A549 (cell line): ENCODE data around the gene RASSF3.

Experiments used
- CEBPB ChIP-seq, 2 experiments: fragments of >200 bp in 1 of 2; sonication (Bioruptor Twin) in 1 of 2; formaldehyde crosslinking in 1 of 2; IDR thresholded peaks; 2 replicates each; pipeline ENCODE4 v1.6.1; 2012 to 2016
- CHD4 ChIP-seq: fragments of 200-600 bp; sonication (generic); IDR thresholded peaks from 2 replicates; pipeline ENCODE4 v1.6.1; 2016; ENCODE audit warnings: antibody characterized with exemption, mild to moderate bottlenecking, borderline replicate concordance
- CTCF ChIP-seq: fragments of >200 bp; sonication (Bioruptor Twin); formaldehyde crosslinking; IDR thresholded peaks from 3 replicates; pipeline ENCODE4 v1.5.1; 2016
- EP300 ChIP-seq, 2 experiments: fragments of >200 bp; sonication (Bioruptor Twin); formaldehyde crosslinking; IDR thresholded peaks; 2 replicates in 1 of 2; 3 replicates in 1 of 2; pipeline ENCODE4 v1.6.1; 2016 to 2017
- HES2 ChIP-seq: fragments of >200 bp; sonication (Bioruptor Twin); formaldehyde crosslinking; IDR thresholded peaks from 2 replicates; pipeline ENCODE4 v1.6.1; 2016
- JUN ChIP-seq, 2 experiments: fragments of >200 bp; sonication (Bioruptor Twin); formaldehyde crosslinking; IDR thresholded peaks; 2 replicates in 1 of 2; 3 replicates in 1 of 2; pipeline ENCODE4 v1.6.1; 2016 to 2017
- MAFK ChIP-seq: fragments of 450-650 bp; IDR thresholded peaks from 2 replicates; pipeline ENCODE4 v1.6.1; 2014; ENCODE audit not compliant: partially characterized antibody
- NPAS2 ChIP-seq: fragments of 250-450 bp; sonication (Bioruptor Pico); IDR thresholded peaks from 2 replicates; pipeline ENCODE4 v1.8.0; 2022; ENCODE audit warnings: mild to moderate bottlenecking, moderate library complexity, borderline replicate concordance
- PHF8 ChIP-seq: fragments of 200-600 bp; sonication (generic); IDR thresholded peaks from 2 replicates; pipeline ENCODE4 v1.6.1; 2016; ENCODE audit warnings: low read depth, mild to moderate bottlenecking, antibody characterized with exemption, moderate library complexity, borderline replicate concordance
- POLR2A ChIP-seq: IDR thresholded peaks from 2 replicates; pipeline ENCODE4 v1.6.1; 2012; ENCODE audit warnings: mild to moderate bottlenecking, low read length
- RAD21 ChIP-seq, 2 experiments: fragments of >200 bp in 1 of 2; sonication (Bioruptor Twin) in 1 of 2; formaldehyde crosslinking in 1 of 2; IDR thresholded peaks in 1 of 2; conservative IDR thresholded peaks in 1 of 2; 2 replicates in 1 of 2; 3 replicates in 1 of 2; pipeline ENCODE4 v1.6.1; 2012 to 2018; ENCODE audit warnings: inconsistent platforms in 1 of 2
- REST ChIP-seq: fragments of 200-600 bp; sonication (generic); IDR thresholded peaks from 2 replicates; pipeline ENCODE4 v1.6.1; 2016; ENCODE audit warnings: antibody characterized with exemption, mild to moderate bottlenecking, moderate library complexity
- SMC3 ChIP-seq: fragments of >200 bp; sonication (Bioruptor Twin); formaldehyde crosslinking; IDR thresholded peaks from 3 replicates; pipeline ENCODE4 v1.6.1; 2018; ENCODE audit warnings: inconsistent platforms

- TF ChIP-seq POLR2A (no peak), CTCF (no peak), CHD4 (no peak), JUN (IDR thresholded peaks at IDR 0.05) (no peak), REST (no peak), PHF8 (no peak), NPAS2 (CRISPR knock-in tag) (no peak), HES2 (no peak), SMC3 (no peak), MAFK (no peak), RAD21 (conservative IDR thresholded peaks at IDR 0.05 in 1 of 2, IDR thresholded peaks at IDR 0.05 in 1 of 2) (no peak), EP300 (IDR thresholded peaks at IDR 0.05) (no peak), CEBPB (IDR thresholded peaks at IDR 0.05) (no peak)
Observed at GRCh38 chr12:64649487-64649886, 39.2 kb downstream of the RASSF3 start.
